Keratinocyte (primary cell): ENCODE measurements around the gene GARIN5B. TPM values are rescaled to one million over a fixed set of nuclear protein-coding genes. Genes with fewer than 3 reads are reported as not detected.

Source experiments
- DNase-seq: peaks from one replicate; pipeline ENCODE4 v3.0.0-alpha.2; 2011; ENCODE audit warnings: low read depth, missing footprints, low spot score
- FAIRE-seq: peaks from 2 replicates; lab custom pipeline; 2011; peaks lifted over from hg19 to GRCh38; lab: Jason Lieb, UNC
- H2AFZ ChIP-seq: 2 replicates; pipeline ENCODE4 v1.6.0; 2012; ENCODE audit warnings: low read length, control low read depth, inconsistent platforms; ENCODE audit not compliant: control insufficient read depth
- H3K27ac ChIP-seq: 2 replicates; pipeline ENCODE4 v1.5.1; 2011; ENCODE audit warnings: low read length; ENCODE audit not compliant: control insufficient read depth, insufficient read depth
- H3K27me3 ChIP-seq: 3 replicates; pipeline ENCODE4 v1.6.0; 2011; ENCODE audit warnings: low read length; ENCODE audit not compliant: control insufficient read depth, insufficient read depth; ENCODE audit errors: extremely low read depth
- H3K36me3 ChIP-seq, 2 experiments: 2 replicates in 1 of 2; 3 replicates in 1 of 2; pipeline ENCODE4 v1.5.1; 2011; ENCODE audit warnings: low read length in 2 of 2, mild to moderate bottlenecking in 1 of 2; ENCODE audit not compliant: control insufficient read depth in 2 of 2, insufficient read depth in 2 of 2; ENCODE audit errors: extremely low read depth in 1 of 2
- H3K4me1 ChIP-seq: 3 replicates; pipeline ENCODE4 v1.5.1; 2011; ENCODE audit warnings: low read length; ENCODE audit not compliant: control insufficient read depth, insufficient read depth; ENCODE audit errors: extremely low read depth
- H3K4me2 ChIP-seq: 3 replicates; pipeline ENCODE4 v1.6.0; 2011; ENCODE audit warnings: low read depth, low read length; ENCODE audit not compliant: control insufficient read depth, insufficient read depth; ENCODE audit errors: extremely low read depth
- H3K4me3 ChIP-seq, 3 experiments: fragments of 200-600 bp in 1 of 3; sonication (generic) in 1 of 3; 2 replicates in 2 of 3; 3 replicates in 1 of 3; pipeline ENCODE4 v1.5.1; 2011 to 2016; ENCODE audit warnings: low read length in 3 of 3, mild to moderate bottlenecking in 3 of 3, control low read depth in 2 of 3, inconsistent platforms in 1 of 3, low read depth in 1 of 3, mixed read lengths in 1 of 3, mixed run types in 1 of 3, moderate library complexity in 1 of 3; ENCODE audit not compliant: control insufficient read depth in 2 of 3, insufficient read depth in 2 of 3; ENCODE audit errors: extremely low read depth in 1 of 3
- H3K79me2 ChIP-seq: 2 replicates; pipeline ENCODE4 v1.6.0; 2012; ENCODE audit warnings: low read length; ENCODE audit not compliant: control insufficient read depth, insufficient read depth
- H3K9ac ChIP-seq: 3 replicates; pipeline ENCODE4 v1.6.0; 2011; ENCODE audit warnings: low read length; ENCODE audit not compliant: control insufficient read depth, insufficient read depth; ENCODE audit errors: extremely low read depth
- H3K9me1 ChIP-seq: 3 replicates; pipeline ENCODE4 v1.6.0; 2011; ENCODE audit warnings: low read length; ENCODE audit not compliant: control insufficient read depth, insufficient read depth; ENCODE audit errors: extremely low read depth
- H3K9me3 ChIP-seq: 2 replicates; pipeline ENCODE4 v1.5.1; 2012; ENCODE audit warnings: low read depth, low read length; ENCODE audit not compliant: control insufficient read depth
- H4K20me1 ChIP-seq: 3 replicates; pipeline ENCODE4 v1.6.0; 2011; ENCODE audit warnings: low read length; ENCODE audit not compliant: control insufficient read depth, insufficient read depth; ENCODE audit errors: extremely low read depth
- CTCF ChIP-seq, 3 experiments: IDR thresholded peaks in 1 of 3; conservative IDR thresholded peaks in 1 of 3; optimal IDR thresholded peaks in 1 of 3; 2 replicates in 2 of 3; 3 replicates in 1 of 3; pipeline versions ENCODE3 to v1.5.1; 2011; ENCODE audit warnings: low read length in 3 of 3, mild to moderate bottlenecking in 3 of 3, moderate library complexity in 2 of 3, control low read depth in 1 of 3, inconsistent platforms in 1 of 3; ENCODE audit not compliant: insufficient read depth in 2 of 3; ENCODE audit errors: extremely low read depth in 1 of 3
- EZH2 ChIP-seq: IDR thresholded peaks from one replicate; pipeline ENCODE4 v1.6.1; 2012; ENCODE audit warnings: inconsistent platforms, mild to moderate bottlenecking, low read length, moderate library complexity
- dilution Hi-C: fragments of 300-500 bp; cut with MboI; formaldehyde crosslinking; loops from one replicate; pipeline ENCODE4 v1.7.0; 2020; ENCODE audit warnings: low sequenced_read_pairs; ENCODE audit not compliant: extremely low pct_ligation_motif_present
- polyA plus RNA-seq, 5 experiments: library from polyadenylated mRNA; depleted of rRNA in 3 of 5; stranded (reverse) in 3 of 5; stranded (forward) in 1 of 5; unstranded in 1 of 5; fragments of >200 nt; gene quantifications; 1 replicate in 1 of 5; 2 replicates in 3 of 5; 3 replicates in 1 of 5; pipeline versions ENCODE4 v1.2.1 to v1.2.3, GENCODE V29; 2011 to 2012; ENCODE audit warnings: missing spikeins in 2 of 5, low read depth in 1 of 5, low replicate concordance in 1 of 5

GARIN5B gene
- polyA plus RNA-seq, 1 donor (not counting 4 experiments of a cell fraction or from before 2014, with no cell fraction given) = not detected

GRCh38 chr19:55345818-55346724 is 17.0 kb downstream of the GARIN5B start:
- no peaks in the 10 kb centered on the region for H3K9me3 ChIP-seq
- H3K4me3 ChIP-seq = no peak overlapping the region
- H3K4me2 ChIP-seq = no peak overlapping the region
- peaks cover 0 to 14% of the 10 kb centered on the region in 2 experiments for H3K36me3 ChIP-seq
- no peak overlapping the region for H2AFZ ChIP-seq
- H3K9me1 ChIP-seq = no peaks in the 10 kb centered on the region
- H3K79me2 ChIP-seq = no peaks in the 10 kb centered on the region
- no peaks in the 10 kb centered on the region for H3K27me3 ChIP-seq
- dilution Hi-C loops = no loop called here
- no peak overlapping the region for H3K9ac ChIP-seq
- no peak overlapping the region for H3K27ac ChIP-seq
- no peak for DNase-seq
- H3K4me1 ChIP-seq = peaks cover 6% of the 10 kb centered on the region
- no peak for FAIRE-seq
- no peak for TF ChIP-seq CTCF (optimal IDR thresholded peaks at IDR 0.05 in 1 of 3, IDR thresholded peaks at IDR 0.05 in 1 of 3, conservative IDR thresholded peaks at IDR 0.05 in 1 of 3; ENCODE audit: extremely low read depth in 1 of 3, insufficient read depth in 2 of 3, low read length in 3 of 3)
- no peak for TF ChIP-seq EZH2
- H4K20me1 ChIP-seq = no peaks in the 10 kb centered on the region

GRCh38 chr19:55345101-55345817 is 17.8 kb downstream of the GARIN5B start:
- H2AFZ ChIP-seq = no peak overlapping the region
- FAIRE-seq (no peak), DNase-seq (no peak)
- H3K27ac ChIP-seq = no peak overlapping the region
- H3K4me3 ChIP-seq = no peak overlapping the region
- TF ChIP-seq EZH2 = no peak
- no peak for TF ChIP-seq CTCF (optimal IDR thresholded peaks at IDR 0.05 in 1 of 3, IDR thresholded peaks at IDR 0.05 in 1 of 3, conservative IDR thresholded peaks at IDR 0.05 in 1 of 3; ENCODE audit: extremely low read depth in 1 of 3, insufficient read depth in 2 of 3, low read length in 3 of 3)
- no peak overlapping the region for H3K4me2 ChIP-seq
- peaks cover 1% of the 10 kb centered on the region for H3K79me2 ChIP-seq
- peaks cover 0 to 14% of the 10 kb centered on the region in 2 experiments for H3K36me3 ChIP-seq
- no peak overlapping the region for H3K9ac ChIP-seq
- H3K4me1 ChIP-seq = peaks cover 13% of the 10 kb centered on the region
- H3K9me1 ChIP-seq = no peaks in the 10 kb centered on the region
- no peaks in the 10 kb centered on the region for H4K20me1 ChIP-seq
- dilution Hi-C loops = no loop called here
- H3K27me3 ChIP-seq = no peaks in the 10 kb centered on the region
- H3K9me3 ChIP-seq = no peaks in the 10 kb centered on the region
